Activated naive CD8-positive, alpha-beta T cell treated with anti-CD3 and anti-CD28 coated beads, Interleukin-2, amount 10 ng/mL, durations not matched to agents 7 days and 5 days (primary cell): Measurements from ENCODE around the gene TTC9B. TPM values are rescaled to one million over a fixed set of nuclear protein-coding genes. Genes with fewer than 3 reads are reported as not detected.
A peak's percentile ranks its signal among the peaks of the same experiment; 100 is the strongest.

Source experiments
- ATAC-seq: fragments of 150-1000 bp; cut with Tn5 transposase; one replicate; pipeline ENCODE4 v1.10.0; 2021; ENCODE audit warnings: low read depth, moderate library complexity
- POLR2A ChIA-PET: fragments of 350-600 bp; sonication (Branson Sonifier 250); formaldehyde crosslinking; loops from one replicate; lab custom pipeline; 2021; ENCODE audit warnings: antibody characterized with exemption; lab: Charles Lee
- DNase-seq: peaks from one replicate; pipeline ENCODE4 v3.0.0; 2021
- H3K27ac Mint-ChIP-seq: one replicate; pipeline ENCODE4 v1.8.0; 2022; ENCODE audit warnings: mild to moderate bottlenecking, mixed read lengths
- H3K27me3 Mint-ChIP-seq: one replicate; pipeline ENCODE4 v1.8.0; 2022; ENCODE audit warnings: mild to moderate bottlenecking, moderate library complexity, mixed read lengths
- H3K36me3 Mint-ChIP-seq: one replicate; pipeline ENCODE4 v1.8.0; 2021; ENCODE audit warnings: mild to moderate bottlenecking, mixed read lengths
- H3K4me1 Mint-ChIP-seq: one replicate; pipeline ENCODE4 v1.8.0; 2021; ENCODE audit warnings: mixed read lengths
- H3K4me3 Mint-ChIP-seq: one replicate; pipeline ENCODE4 v1.8.0; 2022; ENCODE audit warnings: mild to moderate bottlenecking, moderate library complexity, mixed read lengths
- H3K9me3 Mint-ChIP-seq: one replicate; pipeline ENCODE4 v1.8.0; 2021; ENCODE audit warnings: mixed read lengths
- total RNA-seq, 2 experiments: library from RNA; stranded (reverse); gene quantifications; one replicate each; pipeline ENCODE4 v1.2.3, GENCODE V29; 2021

TTC9B gene
- total RNA-seq, 2 experiments from 2014 or later = not detected

GRCh38 chr19:40234429-40235237 lies 16.4 kb upstream of the TTC9B start:
- no peak for ATAC-seq
- no peak overlapping the region for H3K27ac Mint-ChIP-seq
- POLR2A ChIA-PET = interaction anchor here (0.5 kb wide), 1 partner anchor 14 kb away, joined by 3 read pairs; no protein-coding TSS in a partner anchor
- DNase-seq = no peak
- no peaks in the 10 kb centered on the region for H3K9me3 Mint-ChIP-seq
- peaks cover 3% of the 10 kb centered on the region for H3K4me1 Mint-ChIP-seq
- no peak overlapping the region for H3K4me3 Mint-ChIP-seq
- peaks cover 4% of the 10 kb centered on the region for H3K36me3 Mint-ChIP-seq
- H3K27me3 Mint-ChIP-seq = no peaks in the 10 kb centered on the region

- no peak overlapping the region for H3K27ac Mint-ChIP-seq
Observed at GRCh38 chr19:40233811-40234389, 15.7 kb upstream of the TTC9B start.

GRCh38 chr19:40232949-40233810 lies 15.0 kb upstream of the TTC9B start:
- H3K36me3 Mint-ChIP-seq = peaks cover 4% of the 10 kb centered on the region
- H3K4me1 Mint-ChIP-seq = peaks cover 10% of the 10 kb centered on the region
- DNase-seq = no peak
- H3K4me3 Mint-ChIP-seq = no peak overlapping the region
- ATAC-seq = no peak
- peaks cover 4% of the 10 kb centered on the region for H3K27me3 Mint-ChIP-seq
- H3K9me3 Mint-ChIP-seq = no peaks in the 10 kb centered on the region
- H3K27ac Mint-ChIP-seq = no peak overlapping the region
- POLR2A ChIA-PET = no interaction called here

More at GRCh38 chr19:40233811-40234389, 15.7 kb upstream of the TTC9B start:
- ATAC-seq (no peak), DNase-seq (no peak)
- H3K4me3 Mint-ChIP-seq = no peak overlapping the region
- POLR2A ChIA-PET = no interaction called here
- H3K9me3 Mint-ChIP-seq = no peaks in the 10 kb centered on the region
- H3K36me3 Mint-ChIP-seq = peaks cover 4% of the 10 kb centered on the region
- H3K27me3 Mint-ChIP-seq = no peaks in the 10 kb centered on the region
- H3K4me1 Mint-ChIP-seq = peaks cover 9% of the 10 kb centered on the region

- peaks cover 10% of the 10 kb centered on the region for H3K4me1 Mint-ChIP-seq
- H3K9me3 Mint-ChIP-seq = no peaks in the 10 kb centered on the region
- ATAC-seq (no peak), DNase-seq (no peak)
- H3K27ac Mint-ChIP-seq = no peak overlapping the region
- H3K36me3 Mint-ChIP-seq = peaks cover 4% of the 10 kb centered on the region
- peaks cover 11% of the 10 kb centered on the region for H3K27me3 Mint-ChIP-seq
- POLR2A ChIA-PET = no interaction called here
- H3K4me3 Mint-ChIP-seq = no peak overlapping the region
Observed at GRCh38 chr19:40232479-40232878, 14.3 kb upstream of the TTC9B start.

- DNase-seq = no peak
- Mint-ChIP-seq H3K4me3 (no peak overlapping the region), H3K9me3 (no peaks in the 10 kb centered on the region), H3K4me1 (peaks cover 12% of the 10 kb centered on the region), H3K27ac (no peak overlapping the region), H3K36me3 (peaks cover under 1% of the 10 kb centered on the region), H3K27me3 (peaks cover 18% of the 10 kb centered on the region)
- POLR2A ChIA-PET = no interaction called here
- ATAC-seq = no peak
Observed at GRCh38 chr19:40231544-40232424, 13.6 kb upstream of the TTC9B start.

GRCh38 chr19:40231057-40231456 lies 12.9 kb upstream of the TTC9B start:
- H3K4me1 Mint-ChIP-seq = peaks cover 14% of the 10 kb centered on the region

GRCh38 chr19:40229926-40230417 lies 11.8 kb upstream of the TTC9B start:
- POLR2A ChIA-PET = no interaction called here
- Mint-ChIP-seq H3K27me3 (peaks cover 34% of the 10 kb centered on the region), H3K27ac (no peak overlapping the region), H3K36me3 (no peaks in the 10 kb centered on the region), H3K4me1 (peaks cover 21% of the 10 kb centered on the region), H3K9me3 (no peaks in the 10 kb centered on the region), H3K4me3 (no peak overlapping the region)
- no peak for ATAC-seq
- no peak for DNase-seq

More at GRCh38 chr19:40231057-40231456, 12.9 kb upstream of the TTC9B start:
- DNase-seq (no peak), ATAC-seq (no peak)
- no peak overlapping the region for H3K4me3 Mint-ChIP-seq
- no peaks in the 10 kb centered on the region for H3K9me3 Mint-ChIP-seq
- H3K36me3 Mint-ChIP-seq = no peaks in the 10 kb centered on the region
- peaks cover 23% of the 10 kb centered on the region for H3K27me3 Mint-ChIP-seq
- POLR2A ChIA-PET = interaction anchor here (0.6 kb wide), 1 partner anchor 27 kb away, joined by 4 read pairs; no protein-coding TSS in a partner anchor
- H3K27ac Mint-ChIP-seq = no peak overlapping the region

- H3K9me3 Mint-ChIP-seq = no peaks in the 10 kb centered on the region
- DNase-seq (no peak), ATAC-seq (peak; percentile 38)
- peaks cover 21% of the 10 kb centered on the region for H3K4me1 Mint-ChIP-seq
- no peak overlapping the region for H3K27ac Mint-ChIP-seq
- no peaks in the 10 kb centered on the region for H3K36me3 Mint-ChIP-seq
- H3K27me3 Mint-ChIP-seq = peaks cover 38% of the 10 kb centered on the region
- no peak overlapping the region for H3K4me3 Mint-ChIP-seq
- POLR2A ChIA-PET = no interaction called here
Observed at GRCh38 chr19:40229484-40229883, 11.3 kb upstream of the TTC9B start.

- peaks cover 44% of the 10 kb centered on the region for H3K27me3 Mint-ChIP-seq
- H3K9me3 Mint-ChIP-seq = no peaks in the 10 kb centered on the region
- no peak overlapping the region for H3K27ac Mint-ChIP-seq
- POLR2A ChIA-PET = no interaction called here
- ATAC-seq (no peak), DNase-seq (no peak)
- H3K36me3 Mint-ChIP-seq = no peaks in the 10 kb centered on the region
- peaks cover 21% of the 10 kb centered on the region for H3K4me1 Mint-ChIP-seq
- H3K4me3 Mint-ChIP-seq = no peak overlapping the region
Observed at GRCh38 chr19:40228863-40229262, 10.7 kb upstream of the TTC9B start.

- POLR2A ChIA-PET = no interaction called here
- Mint-ChIP-seq H3K4me3 (no peak overlapping the region), H3K36me3 (no peaks in the 10 kb centered on the region), H3K4me1 (peaks cover 21% of the 10 kb centered on the region), H3K9me3 (no peaks in the 10 kb centered on the region), H3K27me3 (peaks cover 49% of the 10 kb centered on the region), H3K27ac (no peak overlapping the region)
- DNase-seq (no peak), ATAC-seq (no peak)
Observed at GRCh38 chr19:40228346-40228745, 10.2 kb upstream of the TTC9B start.

GRCh38 chr19:40225440-40226305 lies 7.5 kb upstream of the TTC9B start:
- ATAC-seq (no peak), DNase-seq (no peak)
- Mint-ChIP-seq H3K9me3 (peaks cover 1% of the 10 kb centered on the region), H3K4me3 (peak overlapping the region; percentile 44), H3K27me3 (peaks cover 54% of the 10 kb centered on the region), H3K27ac (no peak overlapping the region), H3K36me3 (no peaks in the 10 kb centered on the region), H3K4me1 (peaks cover 26% of the 10 kb centered on the region)
- POLR2A ChIA-PET = no interaction called here
